Keratinocyte (primary cell): ENCODE data around the gene RABL6. TPM values are rescaled to one million over a fixed set of nuclear protein-coding genes. Genes with fewer than 3 reads are reported as not detected.

Source experiments
- DNase-seq: peaks from one replicate; pipeline ENCODE4 v3.0.0-alpha.2; 2011; ENCODE audit warnings: low read depth, missing footprints, low spot score
- FAIRE-seq: peaks from 2 replicates; lab custom pipeline; 2011; peaks lifted over from hg19 to GRCh38; lab: Jason Lieb, UNC
- H2AFZ ChIP-seq: 2 replicates; pipeline ENCODE4 v1.6.0; 2012; ENCODE audit warnings: low read length, control low read depth, inconsistent platforms; ENCODE audit not compliant: control insufficient read depth
- H3K27ac ChIP-seq: 2 replicates; pipeline ENCODE4 v1.5.1; 2011; ENCODE audit warnings: low read length; ENCODE audit not compliant: control insufficient read depth, insufficient read depth
- H3K27me3 ChIP-seq: 3 replicates; pipeline ENCODE4 v1.6.0; 2011; ENCODE audit warnings: low read length; ENCODE audit not compliant: control insufficient read depth, insufficient read depth; ENCODE audit errors: extremely low read depth
- H3K36me3 ChIP-seq, 2 experiments: 2 replicates in 1 of 2; 3 replicates in 1 of 2; pipeline ENCODE4 v1.5.1; 2011; ENCODE audit warnings: low read length in 2 of 2, mild to moderate bottlenecking in 1 of 2; ENCODE audit not compliant: control insufficient read depth in 2 of 2, insufficient read depth in 2 of 2; ENCODE audit errors: extremely low read depth in 1 of 2
- H3K4me1 ChIP-seq: 3 replicates; pipeline ENCODE4 v1.5.1; 2011; ENCODE audit warnings: low read length; ENCODE audit not compliant: control insufficient read depth, insufficient read depth; ENCODE audit errors: extremely low read depth
- H3K4me2 ChIP-seq: 3 replicates; pipeline ENCODE4 v1.6.0; 2011; ENCODE audit warnings: low read depth, low read length; ENCODE audit not compliant: control insufficient read depth, insufficient read depth; ENCODE audit errors: extremely low read depth
- H3K4me3 ChIP-seq, 3 experiments: fragments of 200-600 bp in 1 of 3; sonication (generic) in 1 of 3; 2 replicates in 2 of 3; 3 replicates in 1 of 3; pipeline ENCODE4 v1.5.1; 2011 to 2016; ENCODE audit warnings: low read length in 3 of 3, mild to moderate bottlenecking in 3 of 3, control low read depth in 2 of 3, inconsistent platforms in 1 of 3, low read depth in 1 of 3, mixed read lengths in 1 of 3, mixed run types in 1 of 3, moderate library complexity in 1 of 3; ENCODE audit not compliant: control insufficient read depth in 2 of 3, insufficient read depth in 2 of 3; ENCODE audit errors: extremely low read depth in 1 of 3
- H3K79me2 ChIP-seq: 2 replicates; pipeline ENCODE4 v1.6.0; 2012; ENCODE audit warnings: low read length; ENCODE audit not compliant: control insufficient read depth, insufficient read depth
- H3K9ac ChIP-seq: 3 replicates; pipeline ENCODE4 v1.6.0; 2011; ENCODE audit warnings: low read length; ENCODE audit not compliant: control insufficient read depth, insufficient read depth; ENCODE audit errors: extremely low read depth
- H3K9me1 ChIP-seq: 3 replicates; pipeline ENCODE4 v1.6.0; 2011; ENCODE audit warnings: low read length; ENCODE audit not compliant: control insufficient read depth, insufficient read depth; ENCODE audit errors: extremely low read depth
- H3K9me3 ChIP-seq: 2 replicates; pipeline ENCODE4 v1.5.1; 2012; ENCODE audit warnings: low read depth, low read length; ENCODE audit not compliant: control insufficient read depth
- H4K20me1 ChIP-seq: 3 replicates; pipeline ENCODE4 v1.6.0; 2011; ENCODE audit warnings: low read length; ENCODE audit not compliant: control insufficient read depth, insufficient read depth; ENCODE audit errors: extremely low read depth
- EZH2 ChIP-seq: IDR thresholded peaks from one replicate; pipeline ENCODE4 v1.6.1; 2012; ENCODE audit warnings: inconsistent platforms, mild to moderate bottlenecking, low read length, moderate library complexity
- dilution Hi-C: fragments of 300-500 bp; cut with MboI; formaldehyde crosslinking; loops from one replicate; pipeline ENCODE4 v1.7.0; 2020; ENCODE audit warnings: low sequenced_read_pairs; ENCODE audit not compliant: extremely low pct_ligation_motif_present
- polyA plus RNA-seq, 5 experiments: library from polyadenylated mRNA; depleted of rRNA in 3 of 5; stranded (reverse) in 3 of 5; stranded (forward) in 1 of 5; unstranded in 1 of 5; fragments of >200 nt; gene quantifications; 1 replicate in 1 of 5; 2 replicates in 3 of 5; 3 replicates in 1 of 5; pipeline versions ENCODE4 v1.2.1 to v1.2.3, GENCODE V29; 2011 to 2012; ENCODE audit warnings: missing spikeins in 2 of 5, low read depth in 1 of 5, low replicate concordance in 1 of 5
- TF ChIP-seq, protein P1 (sequence below), 3 experiments: IDR thresholded peaks in 1 of 3; conservative IDR thresholded peaks in 1 of 3; optimal IDR thresholded peaks in 1 of 3; 2 replicates in 2 of 3; 3 replicates in 1 of 3; pipeline versions ENCODE3 to v1.5.1; 2011; ENCODE audit warnings: low read length in 3 of 3, mild to moderate bottlenecking in 3 of 3, moderate library complexity in 2 of 3, control low read depth in 1 of 3, inconsistent platforms in 1 of 3; ENCODE audit not compliant: insufficient read depth in 2 of 3; ENCODE audit errors: extremely low read depth in 1 of 3

Gene RABL6
- polyA plus RNA-seq, 1 donor (not counting 4 experiments of a cell fraction or from before 2014, with no cell fraction given): 46.3 TPM

GRCh38 chr9:136790640-136791515 lies 16.9 kb upstream of the RABL6 start, which contains the start of gene TMEM141:
TMEM141 (plus strand) TSS chr9:136791344; CDS start chr9:136791371, 27 bp downstream.
- Histone ChIP-seq H3K9ac (peak within 1 kb of the TSS; percentile 99), H3K27me3 (peaks cover 4% of the 10 kb centered on the region), H3K4me3 (peak within 1 kb of the TSS; percentile 70 to 83 (median 82)), H3K4me2 (peak within 1 kb of the TSS; percentile 84), H3K27ac (peak within 1 kb of the TSS; percentile 98), H2AFZ (peak within 1 kb of the TSS; percentile 66), H3K36me3 (peaks cover 8 to 17% of the 10 kb centered on the region in 2 experiments), H3K9me3 (no peaks in the 10 kb centered on the region), H3K9me1 (no peaks in the 10 kb centered on the region), H3K4me1 (peaks cover 17% of the 10 kb centered on the region), H3K79me2 (peaks cover 9% of the 10 kb centered on the region), H4K20me1 (peaks cover 17% of the 10 kb centered on the region)
- TF ChIP-seq EZH2: no peak
- TF ChIP-seq, protein P1, sequence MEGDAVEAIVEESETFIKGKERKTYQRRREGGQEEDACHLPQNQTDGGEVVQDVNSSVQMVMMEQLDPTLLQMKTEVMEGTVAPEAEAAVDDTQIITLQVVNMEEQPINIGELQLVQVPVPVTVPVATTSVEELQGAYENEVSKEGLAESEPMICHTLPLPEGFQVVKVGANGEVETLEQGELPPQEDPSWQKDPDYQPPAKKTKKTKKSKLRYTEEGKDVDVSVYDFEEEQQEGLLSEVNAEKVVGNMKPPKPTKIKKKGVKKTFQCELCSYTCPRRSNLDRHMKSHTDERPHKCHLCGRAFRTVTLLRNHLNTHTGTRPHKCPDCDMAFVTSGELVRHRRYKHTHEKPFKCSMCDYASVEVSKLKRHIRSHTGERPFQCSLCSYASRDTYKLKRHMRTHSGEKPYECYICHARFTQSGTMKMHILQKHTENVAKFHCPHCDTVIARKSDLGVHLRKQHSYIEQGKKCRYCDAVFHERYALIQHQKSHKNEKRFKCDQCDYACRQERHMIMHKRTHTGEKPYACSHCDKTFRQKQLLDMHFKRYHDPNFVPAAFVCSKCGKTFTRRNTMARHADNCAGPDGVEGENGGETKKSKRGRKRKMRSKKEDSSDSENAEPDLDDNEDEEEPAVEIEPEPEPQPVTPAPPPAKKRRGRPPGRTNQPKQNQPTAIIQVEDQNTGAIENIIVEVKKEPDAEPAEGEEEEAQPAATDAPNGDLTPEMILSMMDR (optimal IDR thresholded peaks at IDR 0.05 in 1 of 3, IDR thresholded peaks at IDR 0.05 in 1 of 3, conservative IDR thresholded peaks at IDR 0.05 in 1 of 3; ENCODE audit: extremely low read depth in 1 of 3, insufficient read depth in 2 of 3, low read length in 3 of 3): no peak
- FAIRE-seq (no peak), DNase-seq (peak; percentile 98)
- dilution Hi-C loops: no loop called here

- peak overlapping the region; percentile 98 for H3K27ac ChIP-seq
- H3K9me1 ChIP-seq: no peaks in the 10 kb centered on the region
- H3K9ac ChIP-seq: peak overlapping the region; percentile 99
- FAIRE-seq (no peak), DNase-seq (peak; percentile 65)
- H3K4me3 ChIP-seq: peak overlapping the region; percentile 70 to 83 (median 82)
- peak overlapping the region; percentile 40 for H2AFZ ChIP-seq
- H3K9me3 ChIP-seq: no peaks in the 10 kb centered on the region
- dilution Hi-C loops: no loop called here
- H3K4me2 ChIP-seq: peak overlapping the region; percentile 84
- H3K36me3 ChIP-seq: peaks cover 8 to 17% of the 10 kb centered on the region in 2 experiments
- TF ChIP-seq, protein P1 (optimal IDR thresholded peaks at IDR 0.05 in 1 of 3, IDR thresholded peaks at IDR 0.05 in 1 of 3, conservative IDR thresholded peaks at IDR 0.05 in 1 of 3; ENCODE audit: extremely low read depth in 1 of 3, insufficient read depth in 2 of 3, low read length in 3 of 3): peak; percentile 80 to 100 (median 99)
- TF ChIP-seq EZH2: no peak
- peaks cover 9% of the 10 kb centered on the region for H3K79me2 ChIP-seq
- peaks cover 13% of the 10 kb centered on the region for H3K27me3 ChIP-seq
- H4K20me1 ChIP-seq: peaks cover 17% of the 10 kb centered on the region
- H3K4me1 ChIP-seq: peaks cover 17% of the 10 kb centered on the region
These were observed 16.1 kb upstream of the RABL6 start for GRCh38 chr9:136791516-136792276.
